HG03432 (cell line): ENCODE results near the gene TEX11.

Source experiments
- ATAC-seq: cut with Tn5 transposase; IDR thresholded peaks from one replicate; pipeline ENCODE4 v1.9.1; 2021; ENCODE audit warnings: mild to moderate bottlenecking, moderate library complexity; ENCODE audit not compliant: unreplicated experiment

The TEX11 gene

DNA sequence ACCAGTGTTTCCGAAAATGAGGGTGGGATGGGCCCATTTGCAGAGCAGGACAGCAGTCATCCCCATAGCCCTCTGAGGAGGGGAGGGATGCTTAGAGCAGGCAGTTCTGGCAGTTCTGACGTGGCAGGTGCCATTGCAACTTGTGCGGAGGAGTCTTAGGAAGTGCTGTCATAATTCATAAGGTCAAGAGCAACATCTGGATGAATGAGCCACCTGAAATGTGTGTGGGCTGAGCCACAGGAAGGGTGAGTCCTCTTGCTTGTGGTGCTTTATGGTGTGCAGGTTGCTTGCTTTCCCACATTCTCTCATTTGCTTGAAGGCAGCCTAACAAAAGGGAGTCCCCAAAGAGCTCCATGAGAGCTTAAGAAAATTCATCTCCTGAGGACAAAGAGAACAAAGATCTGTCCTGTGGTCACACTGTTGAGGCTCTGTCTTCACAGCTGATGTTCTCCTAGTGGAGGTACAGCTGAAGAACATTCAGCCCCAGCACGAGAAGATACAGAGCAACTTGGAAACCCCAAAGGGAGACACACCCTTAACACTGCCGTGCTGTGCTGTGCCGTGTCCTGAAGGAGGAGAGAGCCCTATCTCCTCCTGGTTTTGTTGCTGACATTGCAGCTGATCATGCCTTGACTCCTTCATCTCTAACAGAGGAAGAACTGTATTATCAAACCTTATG lies 403.6 kb downstream of the TEX11 start:
- no peak for ATAC-seq

GRCh38 chrX:70500826-70501225 lies 407.7 kb downstream of the TEX11 start:
- no peak for ATAC-seq

DNA sequence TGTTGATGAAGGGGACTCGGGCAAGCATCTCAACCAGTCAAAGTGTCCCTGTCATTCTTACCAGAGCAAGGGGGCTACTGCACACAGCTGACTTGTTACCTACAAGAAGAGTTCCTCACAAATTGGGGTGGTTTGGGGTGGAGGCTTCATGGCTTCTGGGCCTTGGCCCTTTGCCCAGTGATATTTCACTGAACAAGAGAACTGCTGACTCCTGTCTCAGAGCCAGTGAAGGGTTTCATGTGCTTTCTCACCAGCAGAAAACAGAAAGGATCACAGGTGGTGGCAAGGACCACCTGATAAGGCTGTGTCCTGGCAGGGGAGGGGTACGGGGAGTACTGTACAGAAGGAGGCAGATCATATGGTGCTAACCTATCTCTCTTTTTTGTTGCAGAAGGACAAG lies 410.4 kb downstream of the TEX11 start:
- ATAC-seq = no peak

DNA sequence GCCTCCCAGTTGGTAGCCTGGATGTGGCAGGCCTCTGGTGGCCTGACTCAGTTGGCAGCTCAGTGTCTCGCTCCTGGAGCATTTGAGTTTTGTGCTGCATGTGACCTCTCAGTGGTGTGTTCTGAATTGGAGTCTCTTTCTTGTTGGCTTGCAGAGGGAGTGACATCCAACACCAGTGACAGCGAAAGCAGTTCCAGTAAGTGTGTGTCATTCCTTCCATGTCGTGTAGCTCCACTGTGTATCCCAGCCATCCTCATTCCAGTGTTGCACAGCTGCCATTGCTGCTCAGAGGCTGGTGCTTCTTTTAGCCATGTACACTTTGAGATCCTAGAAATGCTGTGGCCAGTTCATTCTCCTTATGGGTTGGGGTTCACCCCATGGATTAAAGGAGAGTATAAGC lies 411.5 kb downstream of the TEX11 start:
- ATAC-seq = no peak

- no peak for ATAC-seq
These were observed 412.0 kb downstream of the TEX11 start for GRCh38 chrX:70496491-70496890.

GRCh38 chrX:70494441-70494840 lies 414.1 kb downstream of the TEX11 start:
- no peak for ATAC-seq

DNA sequence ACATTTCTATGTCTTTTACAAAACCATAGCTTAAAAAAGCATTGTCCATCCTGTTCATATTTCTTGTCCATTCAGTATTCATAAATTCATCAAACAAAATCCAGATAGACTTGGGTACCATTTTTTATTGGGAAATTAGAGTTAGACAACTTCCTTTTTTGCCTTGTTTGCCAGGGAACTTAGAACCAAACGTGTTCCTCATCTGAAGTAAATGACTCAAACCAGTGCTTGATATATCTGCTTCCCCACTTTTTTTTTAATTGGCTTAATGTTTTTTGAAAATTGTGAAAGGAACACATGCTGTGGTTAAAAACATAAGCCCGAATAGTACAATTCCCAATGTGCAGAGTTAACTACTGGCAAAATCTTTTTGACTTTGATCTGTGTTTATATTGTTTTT lies 419.7 kb downstream of the TEX11 start:
- no peak for ATAC-seq

DNA sequence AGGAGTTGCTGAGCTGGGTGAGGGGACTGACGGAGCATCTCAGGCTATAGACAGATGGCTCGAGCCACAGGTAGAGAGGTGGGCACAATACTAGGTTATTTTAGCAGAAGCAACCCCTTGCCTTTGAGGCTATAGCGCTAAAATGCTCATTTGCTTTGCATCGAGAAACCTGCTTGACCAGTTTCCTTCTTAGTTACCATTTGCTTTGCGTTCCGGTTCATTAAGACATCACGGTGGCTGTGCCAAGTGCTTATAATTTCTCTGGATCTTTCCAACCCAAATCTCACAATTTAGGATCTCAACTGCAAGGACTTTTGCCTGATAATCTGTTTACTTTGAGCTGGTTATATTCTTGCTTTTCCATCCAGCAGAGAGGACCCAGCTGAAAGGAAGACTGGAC lies 423.0 kb downstream of the TEX11 start:
- no peak for ATAC-seq

- no peak for ATAC-seq
These were observed 426.2 kb downstream of the TEX11 start for GRCh38 chrX:70482300-70482699.

GRCh38 chrX:70481471-70482270 lies 426.8 kb downstream of the TEX11 start:
- ATAC-seq = no peak

GRCh38 chrX:70480660-70481018 lies 427.9 kb downstream of the TEX11 start:
- ATAC-seq = no peak

DNA sequence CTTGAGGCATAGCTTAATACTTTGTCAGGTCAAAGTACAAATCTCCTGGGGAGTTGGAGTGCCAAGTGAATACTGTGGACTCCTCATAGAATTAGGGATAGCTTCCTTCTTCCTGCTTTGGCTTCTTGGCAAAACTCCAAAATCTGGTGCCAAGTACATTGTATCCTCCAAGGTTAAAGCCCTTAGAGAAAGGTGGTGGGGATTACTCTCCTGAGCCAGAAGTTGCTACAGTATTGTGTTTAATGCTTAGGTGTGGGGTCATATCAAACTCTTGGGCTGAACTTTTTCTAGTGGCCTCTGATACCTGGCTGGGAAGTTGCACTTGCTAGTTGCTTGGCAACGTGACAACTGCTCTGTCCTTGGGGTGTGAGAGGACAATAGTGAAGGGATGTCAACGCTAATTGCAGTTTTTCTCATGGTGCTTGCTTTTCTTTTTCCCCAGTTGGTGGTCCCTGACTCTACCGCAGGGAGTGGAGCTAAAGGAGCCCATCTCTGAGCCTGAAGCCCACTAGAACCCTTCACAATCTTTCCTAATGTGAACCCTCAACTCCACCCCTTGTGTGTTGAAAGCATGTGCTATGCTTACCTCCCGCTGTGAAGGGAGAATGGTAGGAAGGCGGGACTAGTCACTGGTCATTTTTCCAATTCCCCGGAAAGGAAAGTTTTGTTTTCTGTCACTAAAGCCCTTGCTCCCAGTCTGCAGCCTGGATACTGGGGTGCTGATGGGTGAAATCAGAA lies 428.4 kb downstream of the TEX11 start:
- ATAC-seq = no peak

GRCh38 chrX:70479247-70479921 lies 429.1 kb downstream of the TEX11 start:
- ATAC-seq = no peak
